Dedifferentiated amniotic fluid mesenchymal stem cell (primary cell): ENCODE data around the gene CTSE.

Experiments
- DNase-seq: peaks from one replicate; pipeline ENCODE4 v3.0.0-alpha.2; 2016; ENCODE audit errors: extremely low spot score

CTSE gene

GRCh38 chr1:205991237-205991636 lies 32.5 kb downstream of the CTSE start:
- DNase-seq, result no peak

- no peak for DNase-seq
Measured at GRCh38 chr1:205990226-205990625, 33.5 kb downstream of the CTSE start.

- DNase-seq, result no peak
Measured at GRCh38 chr1:205989786-205990185, 33.9 kb downstream of the CTSE start.

- DNase-seq, result no peak
Measured at GRCh38 chr1:205988585-205988995, 35.1 kb downstream of the CTSE start.

GRCh38 chr1:205986861-205987260 lies 36.8 kb downstream of the CTSE start:
- DNase-seq, result peak; percentile 38

- no peak for DNase-seq
Measured at GRCh38 chr1:205986292-205986691, 37.4 kb downstream of the CTSE start.

- DNase-seq, result no peak
Measured at GRCh38 chr1:205985330-205986005, 38.2 kb downstream of the CTSE start.

- peak; percentile 52 for DNase-seq
Measured at GRCh38 chr1:205983925-205984725, 39.6 kb downstream of the CTSE start.

GRCh38 chr1:205981257-205981656 lies 42.4 kb downstream of the CTSE start:
- DNase-seq, result no peak

GRCh38 chr1:205980237-205980870 lies 43.3 kb downstream of the CTSE start:
- no peak for DNase-seq

- no peak for DNase-seq
Measured at GRCh38 chr1:205979301-205979700, 44.4 kb downstream of the CTSE start.

- no peak for DNase-seq
Measured at GRCh38 chr1:205978676-205979075, 45.0 kb downstream of the CTSE start.

GRCh38 chr1:205977402-205978014 lies 46.2 kb downstream of the CTSE start:
- peak; percentile 72 for DNase-seq

- DNase-seq, result no peak
Measured at GRCh38 chr1:205976708-205977401, 46.8 kb downstream of the CTSE start.

- DNase-seq, result no peak
Measured at GRCh38 chr1:205976036-205976435, 47.7 kb downstream of the CTSE start.

- DNase-seq, result no peak
Measured at GRCh38 chr1:205975387-205975998, 48.2 kb downstream of the CTSE start.

GRCh38 chr1:205974712-205975111 lies 49.0 kb downstream of the CTSE start:
- DNase-seq, result no peak

- no peak for DNase-seq
Measured at GRCh38 chr1:205973377-205974232, 50.1 kb downstream of the CTSE start.

- no peak for DNase-seq
Measured at GRCh38 chr1:205972491-205973168, 51.1 kb downstream of the CTSE start.

GRCh38 chr1:205972081-205972480 lies 51.6 kb downstream of the CTSE start:
- DNase-seq, result no peak
